Smooth muscle cell (in vitro differentiated cells): ENCODE measurements around the gene CACNG4. TPM values are rescaled to one million over a fixed set of nuclear protein-coding genes. Genes with fewer than 3 reads are reported as not detected.

Source experiments
- DNase-seq: peaks from one replicate; lab custom pipeline; 2025; ENCODE audit not compliant: unreplicated experiment; lab: John Stamatoyannopoulos, UW
- H2AFZ ChIP-seq: fragments of 200-600 bp; sonication (generic); 2 replicates; pipeline ENCODE4 v1.6.0; 2016; ENCODE audit warnings: antibody characterized with exemption, low read depth, mild to moderate bottlenecking
- H3F3A ChIP-seq: fragments of 200-600 bp; sonication (generic); 2 replicates; pipeline ENCODE4 v1.6.0; 2017; ENCODE audit warnings: antibody characterized with exemption, low read depth
- H3K27ac ChIP-seq: fragments of 200-600 bp; sonication (generic); 2 replicates; pipeline ENCODE4 v1.5.1; 2016; ENCODE audit warnings: low read depth, mild to moderate bottlenecking
- H3K27me3 ChIP-seq: fragments of 200-600 bp; sonication (generic); 2 replicates; pipeline ENCODE4 v1.6.1; 2016; ENCODE audit warnings: low read depth, mild to moderate bottlenecking
- H3K36me3 ChIP-seq: fragments of 200-600 bp; sonication (generic); 2 replicates; pipeline ENCODE4 v1.5.1; 2016; ENCODE audit warnings: low read depth
- H3K4me1 ChIP-seq: fragments of 200-600 bp; sonication (generic); 2 replicates; pipeline ENCODE4 v1.5.1; 2016; ENCODE audit warnings: low read depth
- H3K4me2 ChIP-seq: fragments of 200-600 bp; sonication (generic); 2 replicates; pipeline ENCODE4 v1.6.0; 2016; ENCODE audit warnings: mild to moderate bottlenecking
- H3K4me3 ChIP-seq: fragments of 200-600 bp; sonication (generic); 2 replicates; pipeline ENCODE4 v1.5.1; 2016; ENCODE audit warnings: mild to moderate bottlenecking
- H3K79me2 ChIP-seq: fragments of 200-600 bp; sonication (generic); 2 replicates; pipeline ENCODE4 v1.6.0; 2016; ENCODE audit warnings: low read depth, mild to moderate bottlenecking
- H3K9ac ChIP-seq: fragments of 200-600 bp; sonication (generic); 2 replicates; pipeline ENCODE4 v1.6.0; 2016; ENCODE audit warnings: low read depth
- H3K9me3 ChIP-seq: fragments of 200-600 bp; sonication (generic); replicated peaks from 2 replicates; pipeline ENCODE4 v1.5.1; 2016; ENCODE audit warnings: low read depth
- H4K20me1 ChIP-seq: fragments of 200-600 bp; sonication (generic); 2 replicates; pipeline ENCODE4 v1.6.0; 2016; ENCODE audit warnings: low read depth
- WGBS: methylation state at CpG from one replicate; pipeline ENCODE4 v1.1.7; 2016; ENCODE audit warnings: low lambda C conversion rate; 5-methylcytosine and 5-hydroxymethylcytosine counted together
- polyA plus RNA-seq: library from polyadenylated mRNA; unstranded; fragments of >200 nt; fragmentation: Nextera tagmentation; extraction: Ambion mirVana; gene quantifications from 2 replicates; pipeline ENCODE4 v1.2.1, GENCODE V29; 2016
- total RNA-seq: library from RNA; depleted of rRNA; stranded (reverse); fragments of >200 nt; gene quantifications from 2 replicates; pipeline ENCODE4 v1.2.3, GENCODE V29; 2014
- TF ChIP-seq, protein P1 (sequence below): fragments of 200-600 bp; sonication (generic); IDR thresholded peaks from 2 replicates; pipeline ENCODE4 v1.5.1; 2017; ENCODE audit warnings: borderline replicate concordance, mild to moderate bottlenecking, antibody characterized with exemption; ENCODE audit not compliant: insufficient read depth, poor library complexity, severe bottlenecking

The CACNG4 gene
- total and polyA plus RNA-seq, 2 experiments from 2014 or later = 1.4 to 6.5 TPM

DNA sequence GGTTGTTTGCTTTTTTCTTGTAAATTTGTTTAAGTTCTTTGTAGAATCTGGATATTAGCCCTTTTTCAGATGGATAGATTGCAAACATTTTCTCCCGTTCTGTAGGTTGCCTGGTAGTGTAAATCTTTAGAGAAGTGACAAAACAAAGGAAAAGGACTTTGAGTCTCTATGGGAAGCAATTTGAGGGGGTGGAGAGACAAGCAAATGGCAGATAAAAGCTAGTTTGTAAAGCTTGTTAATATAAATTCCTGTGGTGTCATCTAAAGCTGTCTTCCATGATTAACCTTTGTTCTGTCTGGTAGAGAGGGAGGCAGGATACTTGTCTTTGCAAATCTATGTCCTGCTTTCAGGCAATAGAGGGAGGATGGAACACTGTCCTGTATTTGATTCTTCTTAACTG lies 40.6 kb upstream of the CACNG4 start:
- 39% methylated on average over 1 of the region's 1 CpG for WGBS

DNA sequence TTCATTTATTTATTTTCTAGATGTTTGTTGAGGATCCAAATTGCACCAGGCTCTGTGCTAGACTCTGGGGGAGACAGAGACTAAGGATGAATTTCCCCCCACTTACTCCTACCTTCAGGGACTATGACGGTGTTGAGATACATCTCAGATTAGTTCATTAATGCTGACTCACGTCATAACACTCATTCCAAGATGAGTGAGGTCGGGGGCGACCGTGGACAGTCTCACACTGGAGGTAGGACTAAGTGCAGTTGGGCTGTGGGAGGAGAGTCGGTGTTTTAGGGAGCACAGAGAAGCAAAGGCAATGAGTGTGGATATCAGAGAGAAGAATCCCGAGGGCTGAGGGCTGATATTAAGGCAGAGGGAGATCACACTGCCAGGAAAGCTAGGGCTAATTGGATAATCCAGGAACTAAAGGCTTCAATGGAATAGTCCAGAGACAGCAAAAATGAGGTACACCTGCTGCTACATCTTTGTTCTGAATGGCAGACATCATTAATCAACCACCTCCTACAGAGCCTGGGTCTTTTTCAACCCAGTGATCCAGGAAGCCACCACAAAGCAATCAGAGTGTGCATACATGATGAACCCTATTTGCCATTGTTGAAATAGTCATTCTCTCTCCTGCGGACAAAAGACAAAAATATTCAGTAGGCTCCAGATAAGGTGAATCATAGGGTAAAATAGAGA lies 38.6 kb upstream of the CACNG4 start:
- WGBS = 80% methylated on average over 8 of the region's 8 CpGs
- no peaks in the 10 kb centered on the region for H3K79me2 ChIP-seq
- no peaks in the 10 kb centered on the region for H4K20me1 ChIP-seq
- H3K4me1 ChIP-seq = no peaks in the 10 kb centered on the region
- no peaks in the 10 kb centered on the region for H3K36me3 ChIP-seq
- peaks cover 5% of the 10 kb centered on the region for H3K27me3 ChIP-seq
- TF ChIP-seq, protein P1, sequence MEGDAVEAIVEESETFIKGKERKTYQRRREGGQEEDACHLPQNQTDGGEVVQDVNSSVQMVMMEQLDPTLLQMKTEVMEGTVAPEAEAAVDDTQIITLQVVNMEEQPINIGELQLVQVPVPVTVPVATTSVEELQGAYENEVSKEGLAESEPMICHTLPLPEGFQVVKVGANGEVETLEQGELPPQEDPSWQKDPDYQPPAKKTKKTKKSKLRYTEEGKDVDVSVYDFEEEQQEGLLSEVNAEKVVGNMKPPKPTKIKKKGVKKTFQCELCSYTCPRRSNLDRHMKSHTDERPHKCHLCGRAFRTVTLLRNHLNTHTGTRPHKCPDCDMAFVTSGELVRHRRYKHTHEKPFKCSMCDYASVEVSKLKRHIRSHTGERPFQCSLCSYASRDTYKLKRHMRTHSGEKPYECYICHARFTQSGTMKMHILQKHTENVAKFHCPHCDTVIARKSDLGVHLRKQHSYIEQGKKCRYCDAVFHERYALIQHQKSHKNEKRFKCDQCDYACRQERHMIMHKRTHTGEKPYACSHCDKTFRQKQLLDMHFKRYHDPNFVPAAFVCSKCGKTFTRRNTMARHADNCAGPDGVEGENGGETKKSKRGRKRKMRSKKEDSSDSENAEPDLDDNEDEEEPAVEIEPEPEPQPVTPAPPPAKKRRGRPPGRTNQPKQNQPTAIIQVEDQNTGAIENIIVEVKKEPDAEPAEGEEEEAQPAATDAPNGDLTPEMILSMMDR = no peak
- H3K4me3 ChIP-seq = no peak overlapping the region
- no peak overlapping the region for H2AFZ ChIP-seq
- H3K27ac ChIP-seq = no peak overlapping the region
- no peak overlapping the region for H3K4me2 ChIP-seq
- no peak for DNase-seq
- no peaks in the 10 kb centered on the region for H3F3A ChIP-seq
- no peak overlapping the region for H3K9ac ChIP-seq
- H3K9me3 ChIP-seq = no peaks in the 10 kb centered on the region

More for the DNA sequence above, 40.6 kb upstream of the CACNG4 start:
- H3K27me3 ChIP-seq = peaks cover 5% of the 10 kb centered on the region
- TF ChIP-seq, protein P1 = no peak
- no peaks in the 10 kb centered on the region for H4K20me1 ChIP-seq
- H3K4me3 ChIP-seq = no peak overlapping the region
- H3K9ac ChIP-seq = no peak overlapping the region
- DNase-seq = no peak
- no peaks in the 10 kb centered on the region for H3K36me3 ChIP-seq
- no peak overlapping the region for H3K27ac ChIP-seq
- H3F3A ChIP-seq = no peaks in the 10 kb centered on the region
- H3K79me2 ChIP-seq = no peaks in the 10 kb centered on the region
- H2AFZ ChIP-seq = no peak overlapping the region
- H3K4me2 ChIP-seq = no peak overlapping the region
- H3K4me1 ChIP-seq = no peaks in the 10 kb centered on the region
- no peaks in the 10 kb centered on the region for H3K9me3 ChIP-seq

DNA sequence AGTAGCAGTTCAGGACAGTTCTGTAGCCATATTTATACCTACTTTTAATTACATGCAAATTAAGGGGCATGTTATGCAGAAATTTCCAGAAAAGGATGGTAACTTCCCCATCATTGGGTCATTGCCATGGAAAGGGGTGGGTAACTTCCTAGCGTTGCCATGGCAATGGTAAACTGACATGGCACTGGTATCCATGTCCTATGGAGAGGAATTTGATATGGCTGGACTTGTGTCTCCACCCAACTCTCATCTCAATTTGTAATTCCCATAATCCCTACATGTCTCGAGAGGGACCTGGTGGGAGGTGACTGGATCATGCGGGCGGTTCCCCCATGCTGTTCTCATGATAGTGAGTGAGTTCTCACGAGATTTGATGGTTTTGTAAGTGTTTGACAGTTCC lies 35.6 kb upstream of the CACNG4 start:
- H3K9ac ChIP-seq = no peak overlapping the region
- no peaks in the 10 kb centered on the region for H3K36me3 ChIP-seq
- no peaks in the 10 kb centered on the region for H3F3A ChIP-seq
- no peaks in the 10 kb centered on the region for H3K79me2 ChIP-seq
- DNase-seq = no peak
- 90% methylated on average over 5 of the region's 5 CpGs for WGBS
- H3K27me3 ChIP-seq = peaks cover 5% of the 10 kb centered on the region
- H3K4me1 ChIP-seq = no peaks in the 10 kb centered on the region
- H2AFZ ChIP-seq = no peak overlapping the region
- TF ChIP-seq, protein P1 = no peak
- no peaks in the 10 kb centered on the region for H3K9me3 ChIP-seq
- H3K4me2 ChIP-seq = no peak overlapping the region
- no peak overlapping the region for H3K27ac ChIP-seq
- H3K4me3 ChIP-seq = no peak overlapping the region
- no peaks in the 10 kb centered on the region for H4K20me1 ChIP-seq

DNA sequence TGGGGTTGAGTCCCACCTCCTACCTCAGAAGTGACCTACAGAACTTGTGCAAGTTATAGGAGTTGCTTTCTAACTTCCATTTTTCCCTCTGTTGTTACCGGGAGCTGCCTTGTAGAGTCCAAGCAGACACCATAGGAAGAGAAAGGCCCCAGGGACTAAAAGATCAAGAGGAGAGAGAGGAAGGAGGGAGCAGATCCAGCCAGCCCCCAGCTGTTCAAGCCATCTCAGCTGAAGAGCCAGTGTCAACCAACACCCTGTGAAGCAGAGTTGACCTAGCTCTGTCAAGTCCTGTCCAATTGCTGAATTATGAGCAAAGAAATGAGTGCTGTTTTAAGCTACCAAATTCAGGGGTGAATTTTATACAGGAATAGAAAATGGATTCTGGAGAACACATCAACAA lies 34.9 kb upstream of the CACNG4 start:
- Histone ChIP-seq H2AFZ (no peak overlapping the region), H3K4me3 (no peak overlapping the region), H3K27ac (no peak overlapping the region), H3K36me3 (no peaks in the 10 kb centered on the region), H4K20me1 (no peaks in the 10 kb centered on the region), H3K4me2 (no peak overlapping the region), H3K27me3 (peaks cover 5% of the 10 kb centered on the region), H3K9me3 (no peaks in the 10 kb centered on the region), H3F3A (no peaks in the 10 kb centered on the region), H3K9ac (no peak overlapping the region), H3K79me2 (no peaks in the 10 kb centered on the region), H3K4me1 (no peaks in the 10 kb centered on the region)
- TF ChIP-seq, protein P1 = no peak
- WGBS = 92% methylated on average over 1 of the region's 1 CpG
- no peak for DNase-seq
